Spleen (tissue), 11 donors: ENCODE data around the gene COBLL1. TPM values are rescaled to one million over a fixed set of nuclear protein-coding genes. Genes with fewer than 3 reads are reported as not detected.

ENCODE experiments used
- DNase-seq: peaks from one replicate; pipeline ENCODE4 v3.0.0-alpha.2; 2020
- H3K27ac ChIP-seq, 8 donors: fragments of 200-600 bp; sonication (generic) in 7 of 8; 1 replicate in 4 of 8; 2 replicates in 4 of 8; pipeline versions ENCODE4 v1.5.0 to v1.8.0; 2016 to 2021; ENCODE audit warnings: inconsistent platforms in 4 of 8, mild to moderate bottlenecking in 4 of 8, moderate library complexity in 1 of 8
- H3K27me3 ChIP-seq, 7 donors: fragments of 200-600 bp; sonication (generic) in 6 of 7; replicated peaks in 1 of 7; 1 replicate in 4 of 7; 2 replicates in 3 of 7; pipeline versions ENCODE4 v1.5.0 to v1.8.0; 2016 to 2021; ENCODE audit warnings: inconsistent platforms in 3 of 7, mild to moderate bottlenecking in 1 of 7
- H3K36me3 ChIP-seq, 6 donors: fragments of 200-600 bp; sonication (generic) in 5 of 6; 1 replicate in 4 of 6; 2 replicates in 2 of 6; pipeline versions ENCODE4 v1.5.0 to v1.8.0; 2016 to 2021; ENCODE audit warnings: inconsistent platforms in 2 of 6
- H3K4me1 ChIP-seq, 6 donors: fragments of 200-600 bp; sonication (generic) in 5 of 6; 1 replicate in 3 of 6; 2 replicates in 3 of 6; pipeline versions ENCODE4 v1.5.0 to v1.8.0; 2016 to 2021; ENCODE audit warnings: inconsistent platforms in 3 of 6
- H3K4me3 ChIP-seq, 8 donors: fragments of 200-600 bp; sonication (generic) in 7 of 8; 1 replicate in 4 of 8; 2 replicates in 4 of 8; pipeline versions ENCODE4 v1.5.0 to v1.8.0; 2016 to 2021; ENCODE audit warnings: inconsistent platforms in 4 of 8, mild to moderate bottlenecking in 4 of 8, moderate library complexity in 2 of 8
- H3K9me3 ChIP-seq, 8 donors: fragments of 200-600 bp; sonication (generic) in 7 of 8; 1 replicate in 4 of 8; 2 replicates in 4 of 8; pipeline versions ENCODE4 v1.5.0 to v1.8.0; 2016 to 2021; ENCODE audit warnings: inconsistent platforms in 4 of 8
- POLR2A ChIP-seq, 3 donors: fragments of 450-650 bp; IDR thresholded peaks; one replicate each; pipeline ENCODE4 v1.5.1; 2017; ENCODE audit warnings: antibody characterized with exemption in 3 of 3, mild to moderate bottlenecking in 1 of 3
- POLR2AphosphoS5 ChIP-seq, 3 donors: sonication (generic); formaldehyde crosslinking; IDR thresholded peaks; one replicate each; pipeline ENCODE4 v1.5.1; 2017; ENCODE audit warnings: antibody characterized with exemption in 3 of 3
- WGBS, 5 donors: extraction: QIAGEN DNeasy Blood & Tissue Kit in 3 of 5; methylation state at CpG; one replicate each; pipeline versions ENCODE4 v1.1.5 to v1.1.7; 2013 to 2018; 5-methylcytosine and 5-hydroxymethylcytosine counted together
- intact Hi-C: fragments of 100-400 bp; cut with DNase I; formaldehyde crosslinking; loops from one replicate; pipeline ENCODE4 v1.15.0; 2023; ENCODE audit warnings: low total_unique reads
- polyA plus RNA-seq, 3 donors: library from polyadenylated mRNA; stranded (reverse); fragments of 200-250 nt; gene quantifications; one replicate each; pipeline ENCODE4 v1.2.1, GENCODE V29; 2013
- total RNA-seq, 7 donors: library from RNA; depleted of rRNA in 3 of 7; stranded (reverse); fragments of >200 nt in 3 of 7; fragmentation: NEBNext Ultra II Directional in 4 of 7; extraction: Animal tissue kit (Norgen Biotek cat#: 25700) in 4 of 7; gene quantifications; one replicate each; pipeline versions ENCODE4 v1.1.0 to v1.2.1, GENCODE V29; 2016 to 2021
- TF ChIP-seq, protein P1 (sequence below), 11 experiments: fragments of 200-600 bp in 7 of 11; fragments of 450-650 bp in 4 of 11; sonication (generic) in 4 of 11; IDR thresholded peaks in 8 of 11; conservative IDR thresholded peaks in 3 of 11; 1 replicate in 7 of 11; 2 replicates in 4 of 11; pipeline versions ENCODE4 v1.4.0 to v1.8.0; 2016 to 2021; ENCODE audit warnings: antibody characterized with exemption in 11 of 11, inconsistent platforms in 4 of 11, mild to moderate bottlenecking in 1 of 11
- donor health status: healthy with polysubstance abuse.
- donor health status: DM: no; HTN: no; CAD: no; lungs with moderate emphysema.
- donor health status: DM: no; HTN: no; CAD: no.
- donor health status: Bipolar disorder and iron deficiency.
- donor health status: healthy.
- donor health status: DM: no; HTN: no; CAD: no.
- donor health status: DM: yes; HTN: yes; CAD: no.

Gene COBLL1
- total and polyA plus RNA-seq, 10 donors: 6.4 to 86.8 (median 49.9) TPM

DNA sequence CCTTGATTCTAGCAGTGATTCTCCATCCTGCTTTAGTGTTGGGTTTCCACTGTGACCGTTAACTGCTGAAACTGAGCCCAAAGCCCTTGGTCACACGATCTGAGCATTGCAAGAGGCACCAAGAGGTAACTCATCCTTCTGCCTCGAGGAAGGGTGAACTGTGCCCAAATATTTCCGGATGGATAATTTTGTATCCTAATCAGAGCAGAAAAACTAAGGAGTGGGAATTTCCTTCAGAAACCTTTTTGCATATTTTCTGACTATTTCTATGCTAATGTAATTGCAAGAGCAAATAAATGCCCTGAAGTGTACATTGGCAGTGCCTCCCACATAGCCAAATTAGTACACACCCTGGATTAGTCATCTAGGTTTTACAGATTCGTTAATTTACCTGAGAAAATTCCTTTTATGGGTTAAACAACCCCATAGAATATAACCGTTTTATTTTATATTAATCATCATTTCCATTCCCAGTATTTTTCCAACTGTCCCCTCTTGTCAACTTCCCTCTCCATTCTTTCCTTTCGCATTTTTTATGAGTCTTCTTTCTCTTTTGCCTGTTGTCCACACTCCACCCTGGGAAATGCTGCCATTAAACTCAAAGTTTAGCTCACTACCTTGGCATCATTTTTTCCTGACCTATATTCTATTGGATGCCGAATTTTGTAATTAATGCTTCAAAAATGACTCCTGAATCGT, 31.7 kb upstream of the COBLL1 start:
- no peaks in the 10 kb centered on the region for H3K27me3 ChIP-seq

DNA sequence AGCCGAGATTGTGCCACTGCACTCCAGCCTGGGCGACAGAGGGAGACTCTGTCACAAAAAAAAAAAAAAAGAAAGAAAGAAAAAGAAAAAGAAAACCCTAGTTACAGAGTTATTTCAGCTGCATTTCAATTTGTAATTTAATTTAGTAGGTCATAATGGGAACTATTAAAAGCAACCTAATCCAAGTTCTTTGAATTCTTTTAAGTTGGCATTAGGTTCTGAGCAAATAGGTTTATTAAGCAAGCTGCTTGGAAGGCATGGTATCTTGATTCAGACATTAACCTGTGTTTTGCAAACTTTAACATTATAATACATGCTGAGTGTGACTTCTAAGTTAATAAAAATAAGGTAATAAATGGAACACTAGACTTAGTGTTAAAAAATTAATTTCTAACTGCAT, 29.8 kb upstream of the COBLL1 start:
- Histone ChIP-seq H3K36me3 (no peaks in the 10 kb centered on the region), H3K27ac (no peak overlapping the region), H3K9me3 (no peaks in the 10 kb centered on the region), H3K4me1 (peaks cover 0 to 14% (median 0%) of the 10 kb centered on the region in 6 donors), H3K4me3 (no peak overlapping the region), H3K27me3 (no peaks in the 10 kb centered on the region)
- TF ChIP-seq POLR2A (IDR thresholded peaks at IDR 0.05): no peak
- TF ChIP-seq, protein P1, sequence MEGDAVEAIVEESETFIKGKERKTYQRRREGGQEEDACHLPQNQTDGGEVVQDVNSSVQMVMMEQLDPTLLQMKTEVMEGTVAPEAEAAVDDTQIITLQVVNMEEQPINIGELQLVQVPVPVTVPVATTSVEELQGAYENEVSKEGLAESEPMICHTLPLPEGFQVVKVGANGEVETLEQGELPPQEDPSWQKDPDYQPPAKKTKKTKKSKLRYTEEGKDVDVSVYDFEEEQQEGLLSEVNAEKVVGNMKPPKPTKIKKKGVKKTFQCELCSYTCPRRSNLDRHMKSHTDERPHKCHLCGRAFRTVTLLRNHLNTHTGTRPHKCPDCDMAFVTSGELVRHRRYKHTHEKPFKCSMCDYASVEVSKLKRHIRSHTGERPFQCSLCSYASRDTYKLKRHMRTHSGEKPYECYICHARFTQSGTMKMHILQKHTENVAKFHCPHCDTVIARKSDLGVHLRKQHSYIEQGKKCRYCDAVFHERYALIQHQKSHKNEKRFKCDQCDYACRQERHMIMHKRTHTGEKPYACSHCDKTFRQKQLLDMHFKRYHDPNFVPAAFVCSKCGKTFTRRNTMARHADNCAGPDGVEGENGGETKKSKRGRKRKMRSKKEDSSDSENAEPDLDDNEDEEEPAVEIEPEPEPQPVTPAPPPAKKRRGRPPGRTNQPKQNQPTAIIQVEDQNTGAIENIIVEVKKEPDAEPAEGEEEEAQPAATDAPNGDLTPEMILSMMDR (IDR thresholded peaks at IDR 0.05 in 8 of 11, conservative IDR thresholded peaks at IDR 0.05 in 3 of 11): no peak
- TF ChIP-seq POLR2AphosphoS5 (IDR thresholded peaks at IDR 0.05): no peak
- intact Hi-C loops: no loop called here
- 84 to 98% (median 96%) methylated on average over 2 of the region's 2 CpGs for WGBS, 5 donors
- DNase-seq: no peak

More for the DNA sequence above, 31.7 kb upstream of the COBLL1 start:
- Histone ChIP-seq H3K4me3 (no peak overlapping the region), H3K36me3 (no peaks in the 10 kb centered on the region), H3K27ac (no peak overlapping the region), H3K9me3 (no peaks in the 10 kb centered on the region), H3K4me1 (peaks cover 0 to 12% (median 0%) of the 10 kb centered on the region in 6 donors)
- no peak for DNase-seq
- intact Hi-C loops: no loop called here
- TF ChIP-seq POLR2AphosphoS5 (IDR thresholded peaks at IDR 0.05) (no peak), POLR2A (IDR thresholded peaks at IDR 0.05) (no peak)
- TF ChIP-seq, protein P1 (IDR thresholded peaks at IDR 0.05 in 8 of 11, conservative IDR thresholded peaks at IDR 0.05 in 3 of 11): no peak
- 86 to 90% (median 87%) methylated on average over 9 of the region's 9 CpGs for WGBS, 5 donors

DNA sequence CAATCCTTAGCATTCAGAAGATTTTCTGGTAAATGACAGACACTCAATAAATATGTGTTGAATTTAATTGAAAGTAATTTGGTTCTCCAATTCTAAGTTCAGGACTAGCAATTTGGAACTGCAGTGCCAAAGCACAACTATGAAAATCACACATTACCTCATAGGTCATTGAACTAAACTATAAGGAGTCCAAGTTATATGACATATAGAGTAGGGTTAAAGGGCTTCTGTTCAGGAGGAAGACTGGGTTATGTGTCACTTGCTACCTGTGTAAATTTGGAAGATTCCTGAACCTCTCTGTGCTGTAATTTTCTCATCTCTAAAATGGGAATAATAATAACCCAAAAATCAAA, 27.8 kb upstream of the COBLL1 start:
- H3K4me1 ChIP-seq: peaks cover 0 to 14% (median 0%) of the 10 kb centered on the region in 6 donors
- no peaks in the 10 kb centered on the region for H3K36me3 ChIP-seq
- H3K27me3 ChIP-seq: no peaks in the 10 kb centered on the region
- H3K4me3 ChIP-seq: no peak overlapping the region
- DNase-seq: no peak
- no peak overlapping the region for H3K27ac ChIP-seq
- H3K9me3 ChIP-seq: no peaks in the 10 kb centered on the region
- TF ChIP-seq, protein P1 (IDR thresholded peaks at IDR 0.05 in 8 of 11, conservative IDR thresholded peaks at IDR 0.05 in 3 of 11): no peak
- TF ChIP-seq POLR2A (IDR thresholded peaks at IDR 0.05): no peak
- TF ChIP-seq POLR2AphosphoS5 (IDR thresholded peaks at IDR 0.05): no peak
- intact Hi-C loops: no loop called here

DNA sequence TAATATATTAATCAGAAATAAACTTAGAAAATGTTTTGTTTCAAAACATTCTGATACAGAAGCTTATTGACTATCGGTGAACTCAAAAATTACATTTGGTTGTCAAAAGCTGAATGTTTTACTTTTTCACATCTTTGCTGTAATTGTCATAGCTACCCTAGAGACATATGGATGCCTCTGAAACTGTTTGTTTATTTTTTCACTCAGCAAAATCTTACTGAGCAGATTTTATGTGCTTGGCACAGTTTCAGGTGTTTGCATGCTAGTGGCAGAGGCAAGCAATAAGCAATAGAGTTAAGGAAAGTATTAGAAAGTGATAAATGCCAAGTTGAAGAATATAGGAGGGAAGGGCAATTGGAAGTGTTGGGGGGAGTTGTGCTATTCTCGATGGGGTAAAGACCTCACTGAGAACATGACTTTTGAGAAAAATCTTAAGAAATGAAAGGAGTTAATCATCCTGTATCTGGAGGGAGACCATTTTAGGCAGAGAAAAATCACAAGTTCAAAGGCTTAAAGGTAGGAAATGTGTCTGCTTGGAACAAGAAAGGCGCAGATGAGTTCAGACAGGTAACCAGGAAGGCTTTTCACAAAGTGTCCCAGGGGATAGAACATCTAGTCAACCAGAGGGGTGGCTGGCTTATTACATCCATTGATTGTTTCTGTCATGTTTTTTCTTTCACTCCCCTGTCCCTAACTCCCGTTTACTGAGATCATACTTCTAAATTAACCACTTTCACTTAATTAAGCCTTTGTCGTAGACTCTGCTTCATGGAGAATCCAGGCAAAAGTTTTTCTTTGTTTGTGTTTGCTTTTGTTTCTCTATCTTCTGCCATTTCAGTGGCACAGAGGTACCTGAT, 27.2 kb upstream of the COBLL1 start:
- Histone ChIP-seq H3K4me3 (no peak overlapping the region), H3K27me3 (no peaks in the 10 kb centered on the region), H3K9me3 (no peaks in the 10 kb centered on the region), H3K4me1 (peaks cover 0 to 14% (median 0%) of the 10 kb centered on the region in 6 donors), H3K27ac (no peak overlapping the region), H3K36me3 (no peaks in the 10 kb centered on the region)
- DNase-seq: no peak
- TF ChIP-seq POLR2A (IDR thresholded peaks at IDR 0.05) (no peak), POLR2AphosphoS5 (IDR thresholded peaks at IDR 0.05) (no peak)
- TF ChIP-seq, protein P1 (IDR thresholded peaks at IDR 0.05 in 8 of 11, conservative IDR thresholded peaks at IDR 0.05 in 3 of 11): no peak
- intact Hi-C loops: no loop called here
- 84 to 90% (median 88%) methylated on average over 5 of the region's 5 CpGs for WGBS, 5 donors
